WTC11 (cell line): Measurements from ENCODE around the gene CCDC116. TPM values are rescaled to one million over a fixed set of nuclear protein-coding genes. Genes with fewer than 3 reads are reported as not detected.
A peak's percentile ranks its signal among the peaks of the same experiment; 100 is the strongest.

Experiments
- ATAC-seq: fragments of 200-7000 bp; cut with Tn5 transposase; 2 replicates; pipeline ENCODE4 v1.10.0; 2021; ENCODE audit warnings: mild to moderate bottlenecking, moderate library complexity
- Bru-seq: library from RNA; stranded (reverse); fragments of 400-500 nt; gene quantifications from one replicate; lab custom pipeline; 2021; lab: Mats Ljungman, UMichigan
- CTCF ChIA-PET: fragments of 300-600 bp; sonication (Branson Sonifier 250); formaldehyde crosslinking; loops from one replicate; lab custom pipeline; 2021; ENCODE audit warnings: antibody characterized with exemption; lab: Charles Lee
- POLR2A ChIA-PET: fragments of 350-600 bp; sonication (Branson Sonifier 250); formaldehyde crosslinking; loops from one replicate; lab custom pipeline; 2021; ENCODE audit warnings: antibody characterized with exemption; lab: Charles Lee
- DNase-seq: peaks from one replicate; pipeline ENCODE4 v3.0.0; 2021; ENCODE audit warnings: low spot score
- H3K27ac Mint-ChIP-seq: 2 replicates; pipeline ENCODE4 v1.8.0; 2021; ENCODE audit warnings: mixed read lengths
- H3K27me3 Mint-ChIP-seq: 2 replicates; pipeline ENCODE4 v1.8.0; 2021; ENCODE audit warnings: low read depth, mild to moderate bottlenecking, moderate library complexity, mixed read lengths
- H3K36me3 Mint-ChIP-seq: 2 replicates; pipeline ENCODE4 v1.8.0; 2021; ENCODE audit warnings: mixed read lengths
- H3K4me1 Mint-ChIP-seq: 2 replicates; pipeline ENCODE4 v1.8.0; 2022; ENCODE audit warnings: mixed read lengths
- H3K4me3 Mint-ChIP-seq: 2 replicates; pipeline ENCODE4 v1.8.0; 2021; ENCODE audit warnings: mild to moderate bottlenecking, moderate library complexity, mixed read lengths
- H3K9me3 Mint-ChIP-seq: 2 replicates; pipeline ENCODE4 v1.8.0; 2021; ENCODE audit warnings: mixed read lengths
- CBFB ChIP-seq: sonication (generic); formaldehyde crosslinking; IDR thresholded peaks from 2 replicates; pipeline ENCODE4 v1.8.1; 2022; ENCODE audit warnings: mild to moderate bottlenecking, low read depth, missing genetic modification reagents
- CDX4 ChIP-seq: fragments of 250-450 bp; sonication (Bioruptor Pico); IDR thresholded peaks from 2 replicates; pipeline ENCODE4 v1.9.0; 2021; ENCODE audit warnings: moderate library complexity, mild to moderate bottlenecking, inconsistent platforms, borderline replicate concordance
- CREB1 ChIP-seq: sonication (generic); formaldehyde crosslinking; IDR thresholded peaks from 2 replicates; pipeline ENCODE4 v1.8.0; 2023; ENCODE audit warnings: mild to moderate bottlenecking, missing genetic modification reagents
- ERG ChIP-seq: fragments of 250-450 bp; sonication (Bioruptor Pico); IDR thresholded peaks from 2 replicates; pipeline ENCODE4 v1.8.0; 2021; ENCODE audit warnings: mild to moderate bottlenecking
- FOXK1 ChIP-seq: sonication (generic); formaldehyde crosslinking; IDR thresholded peaks from 2 replicates; pipeline ENCODE4 v1.8.0; 2022; ENCODE audit warnings: mild to moderate bottlenecking, moderate library complexity, missing genetic modification reagents
- JAZF1 ChIP-seq: fragments of 250-450 bp; sonication (Bioruptor Pico); IDR thresholded peaks from 2 replicates; pipeline ENCODE4 v1.9.0; 2021; ENCODE audit warnings: moderate library complexity, mild to moderate bottlenecking, inconsistent platforms
- JUN ChIP-seq: sonication (generic); formaldehyde crosslinking; IDR thresholded peaks from 2 replicates; pipeline ENCODE4 v1.8.0; 2023; ENCODE audit warnings: mild to moderate bottlenecking, missing genetic modification reagents
- KAT7 ChIP-seq: sonication (generic); formaldehyde crosslinking; IDR thresholded peaks from 2 replicates; pipeline ENCODE4 v1.8.1; 2023; ENCODE audit warnings: missing genetic modification reagents, mild to moderate bottlenecking, borderline replicate concordance
- MXD4 ChIP-seq: fragments of 250-450 bp; sonication (Bioruptor Pico); IDR thresholded peaks from 2 replicates; pipeline ENCODE4 v1.8.0; 2021; ENCODE audit warnings: mild to moderate bottlenecking, moderate library complexity, borderline replicate concordance
- NFATC4 ChIP-seq: fragments of 250-450 bp; sonication (Bioruptor Pico); IDR thresholded peaks from 2 replicates; pipeline ENCODE4 v1.9.0; 2021; ENCODE audit warnings: mild to moderate bottlenecking
- NR3C1 ChIP-seq: sonication (generic); formaldehyde crosslinking; conservative IDR thresholded peaks from 2 replicates; pipeline ENCODE4 v1.8.1; 2023; ENCODE audit warnings: low read depth, mild to moderate bottlenecking, missing genetic modification reagents
- SMAD3 ChIP-seq: sonication (generic); formaldehyde crosslinking; IDR thresholded peaks from 2 replicates; pipeline ENCODE4 v1.8.0; 2022; ENCODE audit warnings: missing genetic modification reagents, mild to moderate bottlenecking, borderline replicate concordance
- STAT6 ChIP-seq: sonication (generic); formaldehyde crosslinking; conservative IDR thresholded peaks from 2 replicates; pipeline ENCODE4 v1.8.1; 2023; ENCODE audit warnings: mild to moderate bottlenecking, low read depth, missing genetic modification reagents, moderate library complexity
- TCF7 ChIP-seq: sonication (generic); formaldehyde crosslinking; IDR thresholded peaks from 2 replicates; pipeline ENCODE4 v1.8.0; 2022; ENCODE audit warnings: mild to moderate bottlenecking, low read depth, missing genetic modification reagents, moderate library complexity
- TP53 ChIP-seq: sonication (generic); formaldehyde crosslinking; IDR thresholded peaks from 2 replicates; pipeline ENCODE4 v1.8.1; 2023; ENCODE audit warnings: mild to moderate bottlenecking, missing genetic modification reagents
- ZNF121 ChIP-seq: sonication (generic); formaldehyde crosslinking; IDR thresholded peaks from 2 replicates; pipeline ENCODE4 v1.8.0; 2023; ENCODE audit warnings: missing genetic modification reagents
- ZNF232 ChIP-seq: sonication (generic); formaldehyde crosslinking; IDR thresholded peaks from 2 replicates; pipeline ENCODE4 v1.8.0; 2022; ENCODE audit warnings: mild to moderate bottlenecking, missing genetic modification reagents
- ZNF263 ChIP-seq: sonication (generic); formaldehyde crosslinking; IDR thresholded peaks from 2 replicates; pipeline ENCODE4 v1.8.1; 2022; ENCODE audit warnings: low read depth, mild to moderate bottlenecking, moderate library complexity, missing genetic modification reagents
- ZNF317 ChIP-seq: sonication (generic); formaldehyde crosslinking; IDR thresholded peaks from 2 replicates; pipeline ENCODE4 v1.8.1; 2023; ENCODE audit warnings: low read depth, mild to moderate bottlenecking, moderate library complexity, missing genetic modification reagents, borderline replicate concordance
- long read RNA-seq, 3 experiments: library from RNA in 1 of 3; library from capped mRNA in 1 of 3; library from polyadenylated mRNA in 1 of 3; unstranded in 2 of 3; stranded (forward) in 1 of 3; transcript quantifications; one replicate each; pipeline ENCODE4 v2.0.0, GENCODE V29; 2021
- total RNA-seq: library from RNA; stranded (reverse); gene quantifications from 3 replicates; pipeline ENCODE4 v1.2.3, GENCODE V29; 2021
- TF ChIP-seq, protein P1 (sequence below): sonication (generic); formaldehyde crosslinking; IDR thresholded peaks from 2 replicates; pipeline ENCODE4 v1.8.1; 2023; ENCODE audit warnings: mild to moderate bottlenecking, missing genetic modification reagents, moderate library complexity
- TF ChIP-seq, protein P2 (sequence below): sonication (generic); formaldehyde crosslinking; IDR thresholded peaks from 2 replicates; pipeline ENCODE4 v1.8.0; 2022; ENCODE audit warnings: mild to moderate bottlenecking, missing genetic modification reagents
- TF ChIP-seq, protein P3 (sequence below): sonication (generic); formaldehyde crosslinking; IDR thresholded peaks from 2 replicates; pipeline ENCODE4 v1.8.1; 2023; ENCODE audit warnings: mild to moderate bottlenecking, missing genetic modification reagents, moderate library complexity

CCDC116 gene, protein sequence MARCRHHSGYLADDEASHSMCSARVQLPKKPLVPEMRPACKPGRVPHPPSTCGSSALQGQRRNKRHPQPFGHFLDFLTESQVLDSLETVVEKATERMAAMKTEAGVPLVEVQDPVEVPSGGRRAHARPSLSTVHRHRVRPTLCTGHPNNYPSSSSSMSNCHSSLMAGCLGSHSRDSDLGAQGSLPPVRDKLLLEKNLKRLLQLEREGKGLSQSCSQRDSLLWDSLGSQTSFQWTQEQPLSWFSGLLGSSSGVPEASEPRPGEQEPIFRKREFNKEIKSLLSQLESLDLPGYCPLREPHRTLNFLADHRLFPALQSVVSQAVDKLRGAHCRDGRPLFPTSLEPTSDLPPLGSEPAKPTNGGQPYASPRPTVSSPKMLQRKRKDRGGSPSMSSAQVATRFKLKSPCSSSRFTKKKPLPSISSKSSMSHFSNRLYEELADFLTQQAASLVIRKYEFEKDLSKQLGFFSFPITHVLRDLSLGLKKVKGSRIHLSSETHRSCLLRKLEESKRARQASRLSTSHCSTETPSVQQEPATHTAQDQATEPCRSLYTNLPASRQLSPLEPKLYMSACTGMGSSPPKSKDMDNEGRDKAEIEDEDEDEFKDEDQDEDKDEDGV
- total RNA-seq = 0.14 to 0.57 TPM (median 0.27 TPM) in 3 replicates
- Bru-seq, nascent RNA = percentile 5 among the genes with signal in this experiment
- long read RNA-seq, experiment 1 = 0 reads
- long read RNA-seq, experiment 2 = 0 reads
- long read RNA-seq, experiment 3 = 0 reads

DNA sequence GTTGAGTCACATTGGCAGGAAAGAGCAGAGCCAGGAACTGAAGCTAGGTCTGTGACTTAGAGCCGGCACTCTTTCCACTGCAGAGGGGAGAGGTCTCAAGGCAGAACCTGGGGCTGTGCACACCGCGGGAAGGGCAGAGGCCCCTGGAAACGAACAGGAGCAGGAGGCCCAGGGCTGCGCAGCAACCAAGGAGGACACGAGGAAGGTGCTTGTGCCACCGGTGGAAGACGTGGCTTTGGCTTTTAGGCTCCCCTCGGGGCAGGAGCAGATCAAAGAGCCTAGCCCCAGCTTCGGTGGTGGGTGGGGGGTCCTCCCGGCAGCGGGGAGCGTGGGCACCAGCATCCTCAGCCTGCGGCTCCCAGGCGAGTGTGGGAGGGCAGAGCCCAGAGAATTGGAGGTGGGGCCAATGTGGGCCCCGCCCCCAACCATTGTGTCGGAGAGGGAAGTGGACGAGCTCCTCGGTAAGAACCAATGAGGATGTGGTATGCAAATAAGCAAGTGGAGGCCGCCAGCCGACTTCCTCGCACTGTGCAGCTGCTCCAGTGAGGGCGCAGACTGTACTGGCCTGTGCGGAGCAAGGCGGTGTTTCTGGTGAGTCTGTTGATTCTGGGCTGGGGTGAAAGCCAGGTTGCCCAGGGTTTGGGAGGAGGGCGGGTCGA lies at the start of gene CCDC116:
Gene CCDC116 (plus strand): TSS at position 524 of the 659 bp plus-strand sequence. CDS start 422 bp downstream, outside the sequence.
- TF ChIP-seq CREB1 = no peak
- TF ChIP-seq ZNF121 (CRISPR knock-in tag) = peak; percentile 93
- Mint-ChIP-seq H3K27ac (no peak within 1 kb of the TSS), H3K27me3 (peaks cover 15% of the 10 kb centered on the region), H3K36me3 (peaks cover 10% of the 10 kb centered on the region), H3K4me1 (peaks cover 6% of the 10 kb centered on the region), H3K4me3 (no peak within 1 kb of the TSS), H3K9me3 (no peaks in the 10 kb centered on the region; the same call in 1 of the 2 replicates)
- CTCF ChIA-PET = interaction anchor here (0.6 to 13.4 kb wide), 5 partner anchors 8 to 14 kb away, joined by 3 to 273 read pairs (median 3); partner anchors contain the start of gene SDF2L1
- ATAC-seq (peak; percentile 24), DNase-seq (peak; percentile 76)
- POLR2A ChIA-PET = no interaction called here

DNA sequence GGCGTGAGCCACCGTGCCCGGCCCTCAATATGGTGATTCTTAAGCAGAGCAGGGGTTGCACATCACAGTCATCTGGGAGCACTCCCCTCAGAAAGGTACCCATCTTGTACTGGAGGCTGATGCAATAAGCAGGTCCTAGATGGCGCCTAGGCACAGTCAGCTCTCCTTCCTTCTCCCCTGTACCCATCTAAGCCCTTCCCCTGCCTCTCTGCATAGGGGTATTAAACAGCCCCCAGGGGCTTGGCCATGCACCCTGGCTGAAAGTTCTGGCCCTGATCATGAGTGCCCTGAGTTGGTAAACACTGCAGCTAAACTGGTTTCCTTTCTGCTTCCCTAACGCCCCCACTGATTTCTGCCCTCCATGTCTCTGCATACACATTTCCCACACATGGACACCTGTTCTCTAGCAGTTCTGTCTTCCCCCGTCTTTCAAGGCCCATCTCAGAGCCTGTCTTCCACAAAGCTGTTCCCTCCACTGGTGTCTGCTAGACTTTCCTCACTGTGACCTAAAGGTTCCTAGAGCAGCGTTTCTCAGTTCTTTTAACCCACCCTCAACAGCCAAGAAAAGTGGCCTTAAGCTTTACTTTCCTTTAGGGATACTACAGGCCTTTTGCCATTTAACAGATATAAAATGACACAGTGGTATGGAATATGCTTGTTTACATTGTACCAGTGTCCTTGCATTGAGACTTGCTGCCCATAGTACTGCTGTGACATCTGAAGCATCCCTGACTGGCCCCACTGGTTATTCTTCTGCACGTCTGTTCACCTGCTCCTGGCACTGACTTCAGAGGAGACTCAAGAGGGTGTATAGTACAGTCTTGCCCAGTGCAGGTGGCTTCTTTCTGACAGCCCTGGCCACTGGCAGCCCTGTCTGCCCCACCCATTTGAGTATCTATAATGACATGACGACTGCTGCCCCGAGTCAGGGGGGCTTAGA lies 49.5 kb upstream of the CCDC116 start:
- peaks cover 13% of the 10 kb centered on the region for H3K4me1 Mint-ChIP-seq
- no peaks in the 10 kb centered on the region for H3K9me3 Mint-ChIP-seq
- DNase-seq (no peak), ATAC-seq (no peak)
- POLR2A ChIA-PET = no interaction called here
- H3K36me3 Mint-ChIP-seq = peaks cover 4% of the 10 kb centered on the region; the same call in 1 of the 2 replicates
- CTCF ChIA-PET = interaction anchor here (1.7 kb wide), 1 partner anchor 135 kb away, joined by 5 read pairs; no protein-coding TSS in a partner anchor
- H3K27me3 Mint-ChIP-seq = no peaks in the 10 kb centered on the region
- no peak overlapping the region for H3K4me3 Mint-ChIP-seq
- TF ChIP-seq, protein P1, sequence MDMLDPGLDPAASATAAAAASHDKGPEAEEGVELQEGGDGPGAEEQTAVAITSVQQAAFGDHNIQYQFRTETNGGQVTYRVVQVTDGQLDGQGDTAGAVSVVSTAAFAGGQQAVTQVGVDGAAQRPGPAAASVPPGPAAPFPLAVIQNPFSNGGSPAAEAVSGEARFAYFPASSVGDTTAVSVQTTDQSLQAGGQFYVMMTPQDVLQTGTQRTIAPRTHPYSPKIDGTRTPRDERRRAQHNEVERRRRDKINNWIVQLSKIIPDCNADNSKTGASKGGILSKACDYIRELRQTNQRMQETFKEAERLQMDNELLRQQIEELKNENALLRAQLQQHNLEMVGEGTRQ (CRISPR knock-in tag) = no peak
- no peak for TF ChIP-seq JUN
- no peak for TF ChIP-seq ZNF317 (CRISPR knock-in tag)
- TF ChIP-seq, protein P2, sequence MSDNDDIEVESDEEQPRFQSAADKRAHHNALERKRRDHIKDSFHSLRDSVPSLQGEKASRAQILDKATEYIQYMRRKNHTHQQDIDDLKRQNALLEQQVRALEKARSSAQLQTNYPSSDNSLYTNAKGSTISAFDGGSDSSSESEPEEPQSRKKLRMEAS (CRISPR knock-in tag) = no peak
- TF ChIP-seq CDX4 (CRISPR knock-in tag) = no peak
- no peak for TF ChIP-seq CBFB
- no peak for TF ChIP-seq NFATC4 (CRISPR knock-in tag)
- no peak for TF ChIP-seq NR3C1 (CRISPR knock-in tag)
- TF ChIP-seq JAZF1 (CRISPR knock-in tag) = no peak; the same call in 1 of the 2 replicates
- no peak for TF ChIP-seq KAT7 (CRISPR knock-in tag)
- TF ChIP-seq TCF7 (CRISPR knock-in tag) = no peak
- no peak for TF ChIP-seq ZNF232 (CRISPR knock-in tag)
- TF ChIP-seq FOXK1 (CRISPR knock-in tag) = no peak
- TF ChIP-seq TP53 (CRISPR knock-in tag) = no peak
- TF ChIP-seq, protein P3, sequence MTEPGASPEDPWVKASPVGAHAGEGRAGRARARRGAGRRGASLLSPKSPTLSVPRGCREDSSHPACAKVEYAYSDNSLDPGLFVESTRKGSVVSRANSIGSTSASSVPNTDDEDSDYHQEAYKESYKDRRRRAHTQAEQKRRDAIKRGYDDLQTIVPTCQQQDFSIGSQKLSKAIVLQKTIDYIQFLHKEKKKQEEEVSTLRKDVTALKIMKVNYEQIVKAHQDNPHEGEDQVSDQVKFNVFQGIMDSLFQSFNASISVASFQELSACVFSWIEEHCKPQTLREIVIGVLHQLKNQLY (CRISPR knock-in tag) = no peak
- no peak for TF ChIP-seq ERG (CRISPR knock-in tag)
- no peak for TF ChIP-seq ZNF263 (CRISPR knock-in tag)
- no peak for TF ChIP-seq SMAD3 (CRISPR knock-in tag)
- TF ChIP-seq MXD4 = no peak
- TF ChIP-seq STAT6 (CRISPR knock-in tag) = no peak
- peak overlapping the region; percentile 45 for H3K27ac Mint-ChIP-seq
